GM23338 (cell line): ENCODE results near the gene FAM83B.
"Not testable (repeated sequence)": the region's sequence is repeated elsewhere in the genome, so short reads cannot be mapped to it uniquely, and the experiment has no call there.

ENCODE experiments used
- CREB1 ChIP-seq: fragments of 250-450 bp; sonication (Bioruptor Pico); IDR thresholded peaks from 2 replicates; pipeline ENCODE4 v1.5.0; 2020; ENCODE audit warnings: low read depth, mild to moderate bottlenecking, moderate library complexity
- CTCF ChIP-seq, 2 experiments: fragments of 200-600 bp in 1 of 2; sonication (generic) in 1 of 2; conservative IDR thresholded peaks; 2 replicates each; pipeline versions ENCODE4 v1.5.1 to v1.6.1; 2016 to 2017; ENCODE audit warnings: antibody characterized with exemption in 2 of 2, low read depth in 2 of 2, mild to moderate bottlenecking in 2 of 2, moderate library complexity in 1 of 2
- EZH2 ChIP-seq: fragments of 200-600 bp; sonication (generic); IDR thresholded peaks from one replicate; pipeline ENCODE4 v1.8.0; 2017; ENCODE audit warnings: antibody characterized with exemption, mild to moderate bottlenecking, low read depth; ENCODE audit not compliant: unreplicated experiment
- EZH2phosphoT487 ChIP-seq: fragments of 200-600 bp; sonication (generic); IDR thresholded peaks from one replicate; pipeline ENCODE4 v1.8.1; 2018; ENCODE audit warnings: antibody characterized with exemption; ENCODE audit not compliant: unreplicated experiment
- JUNB ChIP-seq: IDR thresholded peaks from one replicate; pipeline ENCODE4 v1.6.1; 2016; ENCODE audit warnings: antibody characterized with exemption; ENCODE audit not compliant: unreplicated experiment
- NANOG ChIP-seq: IDR thresholded peaks from 2 replicates; pipeline ENCODE4 v1.6.1; 2016; ENCODE audit warnings: antibody characterized with exemption, borderline replicate concordance
- POLR2AphosphoS5 ChIP-seq: IDR thresholded peaks from 2 replicates; pipeline ENCODE4 v1.6.1; 2016; ENCODE audit warnings: antibody characterized with exemption, low read depth
- REST ChIP-seq: IDR thresholded peaks from one replicate; pipeline ENCODE4 v1.6.1; 2018; ENCODE audit warnings: antibody characterized with exemption; ENCODE audit not compliant: unreplicated experiment
- STAT1 ChIP-seq: IDR thresholded peaks from one replicate; pipeline ENCODE4 v1.6.1; 2016; ENCODE audit warnings: antibody characterized with exemption; ENCODE audit not compliant: unreplicated experiment
- ZNF114 ChIP-seq: fragments of 250-450 bp; sonication (Bioruptor Pico); IDR thresholded peaks from 2 replicates; pipeline ENCODE4 v1.5.0; 2020; ENCODE audit warnings: mild to moderate bottlenecking, moderate library complexity

- not testable (repeated sequence) for TF ChIP-seq CTCF (conservative IDR thresholded peaks at IDR 0.05; ENCODE audit: low read depth in 2 of 2); POLR2AphosphoS5; EZH2phosphoT487; ZNF114; EZH2; REST; NANOG; STAT1; CREB1 (CRISPR knock-in tag); JUNB
Measured at GRCh38 chr6:54961372-54961771, 114.8 kb downstream of the FAM83B start.
